H9 (cell line): Measurements from ENCODE around the gene ZNF488. TPM values are rescaled to one million over a fixed set of nuclear protein-coding genes. Genes with fewer than 3 reads are reported as not detected.

Source experiments
- DNase-seq: peaks from one replicate; pipeline ENCODE4 v3.0.0-alpha.2; 2017
- H2AFZ ChIP-seq: one replicate; pipeline ENCODE4 v1.6.1; 2013; ENCODE audit warnings: mild to moderate bottlenecking, low read length, control low read depth, moderate library complexity
- H2AK5ac ChIP-seq: 2 replicates; pipeline ENCODE4 v1.6.1; 2013; ENCODE audit warnings: low read length, control low read depth, mixed read lengths; ENCODE audit not compliant: insufficient read length
- H2BK120ac ChIP-seq: one replicate; pipeline ENCODE4 v1.6.1; 2013; ENCODE audit warnings: low read depth, mild to moderate bottlenecking, low read length, control low read depth, inconsistent platforms; ENCODE audit not compliant: poor library complexity, severe bottlenecking
- H2BK12ac ChIP-seq: 2 replicates; pipeline ENCODE4 v1.6.1; 2013; ENCODE audit warnings: low read length, control low read depth, mixed read lengths, low read depth; ENCODE audit not compliant: insufficient read length
- H2BK15ac ChIP-seq: 2 replicates; pipeline ENCODE4 v1.6.1; 2013; ENCODE audit warnings: low read depth, low read length, control low read depth
- H2BK20ac ChIP-seq: one replicate; pipeline ENCODE4 v1.6.1; 2013; ENCODE audit warnings: low read depth, mild to moderate bottlenecking, low read length, control low read depth, inconsistent platforms; ENCODE audit not compliant: poor library complexity, severe bottlenecking
- H2BK5ac ChIP-seq: 2 replicates; pipeline ENCODE4 v1.6.1; 2013; ENCODE audit warnings: low read length, control low read depth, mixed read lengths; ENCODE audit not compliant: insufficient read length
- H3K14ac ChIP-seq: 2 replicates; pipeline ENCODE4 v1.6.1; 2013; ENCODE audit warnings: low read length, control low read depth; ENCODE audit not compliant: insufficient read depth
- H3K18ac ChIP-seq: 2 replicates; pipeline ENCODE4 v1.6.1; 2013; ENCODE audit warnings: low read depth, mild to moderate bottlenecking, mixed read lengths, low read length, control low read depth; ENCODE audit not compliant: insufficient read length
- H3K23ac ChIP-seq: 2 replicates; pipeline ENCODE4 v1.6.1; 2013; ENCODE audit warnings: low read length, control low read depth, mixed read lengths, low read depth; ENCODE audit not compliant: insufficient read length
- H3K23me2 ChIP-seq: 2 replicates; pipeline ENCODE4 v1.6.1; 2013; ENCODE audit warnings: low read depth, mild to moderate bottlenecking, mixed read lengths, low read length, control low read depth; ENCODE audit not compliant: insufficient read length, poor library complexity, severe bottlenecking
- H3K27ac ChIP-seq: 2 replicates; pipeline ENCODE4 v1.5.1; 2013; ENCODE audit warnings: low read length, control low read depth, mixed read lengths, low read depth; ENCODE audit not compliant: insufficient read length
- H3K27me3 ChIP-seq: 2 replicates; pipeline ENCODE4 v1.6.1; 2013; ENCODE audit warnings: low read length, control low read depth, inconsistent platforms; ENCODE audit not compliant: insufficient read depth
- H3K4ac ChIP-seq: 2 replicates; pipeline ENCODE4 v1.6.1; 2013; ENCODE audit warnings: low read depth, mild to moderate bottlenecking, control low read depth, inconsistent platforms, low read length, moderate library complexity
- H3K4me1 ChIP-seq: 2 replicates; pipeline ENCODE4 v1.6.1; 2013; ENCODE audit warnings: low read length, control low read depth, inconsistent platforms; ENCODE audit not compliant: insufficient read depth
- H3K4me2 ChIP-seq: 2 replicates; pipeline ENCODE4 v1.6.1; 2013; ENCODE audit warnings: low read length, control low read depth, mixed read lengths; ENCODE audit not compliant: insufficient read length, insufficient read depth
- H3K56ac ChIP-seq: 2 replicates; pipeline ENCODE4 v1.6.1; 2013; ENCODE audit warnings: low read depth, mild to moderate bottlenecking, mixed read lengths, low read length, control low read depth; ENCODE audit not compliant: insufficient read length
- H3K79me1 ChIP-seq: 2 replicates; pipeline ENCODE4 v1.6.1; 2013; ENCODE audit warnings: low read depth, mild to moderate bottlenecking, moderate library complexity, low read length, control low read depth, inconsistent platforms; ENCODE audit not compliant: insufficient read depth, poor library complexity, severe bottlenecking
- H3K79me2 ChIP-seq: 2 replicates; pipeline ENCODE4 v1.6.1; 2013; ENCODE audit warnings: low read length, control low read depth, inconsistent platforms; ENCODE audit not compliant: insufficient read depth
- H3K9ac ChIP-seq: 2 replicates; pipeline ENCODE4 v1.6.1; 2013; ENCODE audit warnings: low read length, control low read depth, mixed read lengths; ENCODE audit not compliant: insufficient read length; ENCODE audit errors: extremely low read depth
- H3K9me3 ChIP-seq: one replicate; pipeline ENCODE4 v1.6.1; 2013; ENCODE audit warnings: low read depth, low read length, inconsistent platforms; ENCODE audit not compliant: control insufficient read depth
- H3T11ph ChIP-seq: one replicate; pipeline ENCODE4 v1.6.1; 2013; ENCODE audit warnings: mild to moderate bottlenecking, low read length, control low read depth, inconsistent platforms
- H4K20me1 ChIP-seq: one replicate; pipeline ENCODE4 v1.6.1; 2013; ENCODE audit not compliant: control insufficient read depth, insufficient read length, insufficient read depth
- H4K5ac ChIP-seq: 2 replicates; pipeline ENCODE4 v1.6.1; 2013; ENCODE audit warnings: low read depth, mild to moderate bottlenecking, mixed read lengths, low read length, control low read depth; ENCODE audit not compliant: insufficient read length
- H4K8ac ChIP-seq: replicated peaks from 2 replicates; pipeline ENCODE4 v1.6.1; 2013; ENCODE audit warnings: low read length, control low read depth, mixed read lengths, low read depth; ENCODE audit not compliant: insufficient read length
- H4K91ac ChIP-seq: 2 replicates; pipeline ENCODE4 v1.6.1; 2013; ENCODE audit warnings: low read depth, mild to moderate bottlenecking, moderate library complexity, mixed read lengths, low read length, control low read depth; ENCODE audit not compliant: insufficient read length
- H3K27ac Mint-ChIP-seq, 3 experiments: 2 replicates in 2 of 3; 3 replicates in 1 of 3; pipeline ENCODE4 v1.8.0; 2020 to 2021; ENCODE audit warnings: mixed read lengths in 3 of 3, mild to moderate bottlenecking in 1 of 3, moderate library complexity in 1 of 3
- H3K27me3 Mint-ChIP-seq: 2 replicates; pipeline ENCODE4 v1.8.0; 2021; ENCODE audit warnings: low read depth, mild to moderate bottlenecking, moderate library complexity, mixed read lengths
- H3K36me3 Mint-ChIP-seq, 3 experiments: 2 replicates in 2 of 3; 3 replicates in 1 of 3; pipeline ENCODE4 v1.8.0; 2020 to 2021; ENCODE audit warnings: low read depth in 3 of 3, mixed read lengths in 3 of 3; ENCODE audit not compliant: insufficient read depth in 1 of 3
- H3K4me1 Mint-ChIP-seq, 2 experiments: 2 replicates each; pipeline ENCODE4 v1.8.0; 2020; ENCODE audit warnings: mixed read lengths in 2 of 2
- H3K4me3 Mint-ChIP-seq, 2 experiments: 2 replicates in 1 of 2; 3 replicates in 1 of 2; pipeline ENCODE4 v1.8.0; 2020 to 2021; ENCODE audit warnings: mild to moderate bottlenecking in 2 of 2, mixed read lengths in 2 of 2, moderate library complexity in 1 of 2
- H3K9me3 Mint-ChIP-seq, 2 experiments: 2 replicates in 1 of 2; 3 replicates in 1 of 2; pipeline ENCODE4 v1.8.0; 2020; ENCODE audit warnings: mild to moderate bottlenecking in 2 of 2, mixed read lengths in 2 of 2, moderate library complexity in 1 of 2
- CTCF ChIP-seq: fragments of 200-600 bp; sonication (generic); conservative IDR thresholded peaks from 3 replicates; pipeline ENCODE4 v1.8.0; 2021; ENCODE audit warnings: antibody characterized with exemption, mild to moderate bottlenecking
- WGBS: extraction: QIAGEN DNeasy Blood & Tissue Kit; methylation state at CpG from one replicate; pipeline ENCODE4 v1.1.7; 2013; ENCODE audit warnings: missing lambda C conversion rate, low lambda C conversion rate, mixed read lengths; ENCODE audit not compliant: insufficient read length; ENCODE audit errors: extremely low coverage; 5-methylcytosine and 5-hydroxymethylcytosine counted together
- total RNA-seq: library from RNA; stranded (reverse); gene quantifications from 2 replicates; pipeline ENCODE4 v1.2.1, GENCODE V29; 2021

ZNF488 gene
- total RNA-seq, 1 experiment from 2014 or later: 2.9 TPM

- Histone ChIP-seq H2BK12ac (no peak overlapping the region), H2BK120ac (no peak overlapping the region), H2AK5ac (no peak overlapping the region), H3K9ac (no peak overlapping the region), H3K23me2 (no peaks in the 10 kb centered on the region), H3K27me3 (no peaks in the 10 kb centered on the region), H3K56ac (no peak overlapping the region), H4K20me1 (no peaks in the 10 kb centered on the region), H3K23ac (no peak overlapping the region), H2BK5ac (no peak overlapping the region), H4K5ac (no peak overlapping the region), H4K91ac (no peak overlapping the region), H3K4ac (no peak overlapping the region), H3K79me2 (no peaks in the 10 kb centered on the region), H3T11ph (no peak overlapping the region), H2BK15ac (no peak overlapping the region), H3K79me1 (no peaks in the 10 kb centered on the region), H3K27ac (no peak overlapping the region), H3K4me2 (no peak overlapping the region), H3K18ac (no peak overlapping the region), H2BK20ac (no peak overlapping the region), H4K8ac (no peak overlapping the region), H3K14ac (no peak overlapping the region), H2AFZ (no peak overlapping the region), H3K9me3 (no peaks in the 10 kb centered on the region), H3K4me1 (peaks cover 3% of the 10 kb centered on the region; the same call in 1 of the 2 replicates)
- H3K9me3 Mint-ChIP-seq: no peaks in the 10 kb centered on the region; a peak in 1 of 5 replicates
- no CpG with 5 or more reads among the region's 11 CpGs for WGBS
- no peak overlapping the region for H3K27ac Mint-ChIP-seq
- no peak for DNase-seq
- no peaks in the 10 kb centered on the region for H3K27me3 Mint-ChIP-seq
- H3K36me3 Mint-ChIP-seq: no peaks in the 10 kb centered on the region
- no peak for TF ChIP-seq CTCF
- no peak overlapping the region for H3K4me3 Mint-ChIP-seq
- H3K4me1 Mint-ChIP-seq: peaks cover 19 to 23% of the 10 kb centered on the region in 2 experiments
Measured at GRCh38 chr10:47367646-47368045, 16.4 kb downstream of the ZNF488 start.
